ENCODE results near the gene LMAN1L. TPM values are rescaled to one million over a fixed set of nuclear protein-coding genes. Genes with fewer than 3 reads are reported as not detected.

Gene LMAN1L
- total RNA-seq, 1 donor from 2014 or later = 0.33 TPM

DNA sequence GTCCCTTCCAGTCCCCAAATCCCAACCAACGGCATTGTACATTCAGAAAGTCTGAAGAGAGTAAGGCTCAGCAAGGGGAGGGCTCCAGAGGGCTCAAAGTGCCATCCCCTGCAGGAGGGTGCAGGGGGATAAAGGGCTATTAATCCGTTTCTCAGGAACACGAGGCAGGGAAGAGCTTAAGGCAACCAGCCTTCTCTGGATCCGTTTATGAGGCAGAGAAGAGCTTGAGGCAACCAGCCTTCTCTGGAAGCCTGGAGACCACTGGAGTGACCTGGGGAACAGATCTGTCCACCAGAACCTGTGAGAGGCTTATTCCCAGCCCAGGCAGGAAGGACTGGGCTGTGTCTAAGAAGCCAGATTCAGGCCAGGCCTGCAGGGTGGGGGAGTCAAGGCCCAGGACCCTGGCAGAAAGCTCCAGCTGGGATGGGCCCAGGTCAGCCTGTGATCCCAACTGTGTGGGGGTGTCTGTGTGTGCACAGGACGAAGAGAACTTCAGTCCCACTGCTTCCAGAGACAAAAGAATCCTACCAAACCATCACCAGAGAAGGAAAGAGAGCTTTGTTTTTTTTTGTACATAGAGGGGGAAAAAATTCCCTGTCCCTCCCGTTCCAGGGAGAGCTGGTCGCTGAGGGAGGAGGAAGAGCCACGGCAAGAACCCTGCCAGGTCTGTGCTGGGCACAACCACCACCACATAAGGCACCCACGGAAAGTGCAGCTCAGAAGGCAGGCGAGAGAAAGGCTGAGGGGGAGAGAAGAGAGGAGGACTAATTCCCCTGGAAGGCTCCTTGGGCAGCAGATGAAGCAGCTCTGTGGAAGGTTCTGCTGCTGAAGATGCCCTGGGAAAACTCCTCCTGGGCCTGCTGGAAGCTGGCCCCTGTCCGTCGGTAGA lies 31.9 kb downstream of the LMAN1L start:
- Mint-ChIP-seq H3K4me3 (peak overlapping the region; percentile 95), H3K36me3 (ENCODE audit: low read depth) (peaks cover 43% of the 10 kb centered on the region), H3K9me3 (no peaks in the 10 kb centered on the region), H3K27ac (peak overlapping the region; percentile 95), H3K27me3 (no peaks in the 10 kb centered on the region), H3K4me1 (peaks cover 48% of the 10 kb centered on the region)
- no peak for DNase-seq
- intact Hi-C loops (cut with micrococcal nuclease) = loop anchor here (1.0 to 10.0 kb wide), 5 partner anchors 26 to 300 kb away; partner anchors contain the start of genes ARID3B and FAM219B

DNA sequence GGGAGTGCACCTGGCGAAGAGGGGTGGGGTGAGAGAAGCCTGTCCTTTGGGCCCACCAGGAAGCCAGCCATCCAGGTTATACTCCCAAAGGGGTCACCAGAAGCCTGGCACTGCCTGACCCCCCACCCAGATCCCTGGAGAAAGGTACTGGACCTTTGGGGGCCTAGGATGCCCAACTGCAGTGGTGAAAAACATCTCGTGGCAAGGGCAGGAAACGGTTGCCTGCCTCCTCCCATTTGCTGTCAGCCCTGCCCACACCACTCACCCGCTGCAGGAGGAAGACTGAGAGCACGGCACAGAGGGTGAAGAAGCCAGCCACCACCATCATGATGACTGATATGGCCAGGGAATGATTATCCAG lies 32.6 kb downstream of the LMAN1L start:
- H3K36me3 Mint-ChIP-seq (ENCODE audit: low read depth) = peaks cover 47% of the 10 kb centered on the region

DNA sequence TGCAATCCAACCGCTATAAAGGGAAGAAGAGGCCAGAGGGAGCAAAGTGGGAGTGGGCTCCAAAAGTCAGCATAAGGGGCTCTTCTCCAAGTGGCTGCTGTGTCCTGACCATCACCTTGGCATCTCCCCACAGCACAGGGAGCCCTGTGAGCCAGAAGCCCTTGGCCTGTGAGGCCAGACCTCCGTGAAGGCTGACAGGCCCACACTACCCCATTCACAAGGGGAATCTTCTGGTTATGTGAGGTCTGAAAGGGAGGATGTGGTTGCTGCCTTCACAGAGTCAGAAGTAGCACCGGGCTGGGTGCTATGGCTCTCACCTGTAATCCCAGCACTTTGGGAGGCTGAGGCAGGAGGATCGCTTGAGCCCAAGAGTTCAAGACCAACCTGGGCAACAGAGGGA lies 32.9 kb downstream of the LMAN1L start:
- Mint-ChIP-seq H3K36me3 (ENCODE audit: low read depth) (peaks cover 49% of the 10 kb centered on the region), H3K4me1 (peaks cover 47% of the 10 kb centered on the region), H3K9me3 (no peaks in the 10 kb centered on the region), H3K4me3 (peak overlapping the region; percentile 95), H3K27ac (peak overlapping the region; percentile 95), H3K27me3 (no peaks in the 10 kb centered on the region)
- intact Hi-C loops (cut with micrococcal nuclease) = loop anchor here (1.0 to 10.0 kb wide), 4 partner anchors 25 to 301 kb away; partner anchors contain the start of genes ARID3B and FAM219B
- DNase-seq = peak; percentile 77

More for the DNA sequence above, 32.6 kb downstream of the LMAN1L start:
- Mint-ChIP-seq H3K4me3 (peak overlapping the region; percentile 95), H3K27ac (peak overlapping the region; percentile 95), H3K9me3 (no peaks in the 10 kb centered on the region), H3K27me3 (no peaks in the 10 kb centered on the region), H3K4me1 (peaks cover 48% of the 10 kb centered on the region)
- intact Hi-C loops (cut with micrococcal nuclease) = loop anchor here (1.0 to 10.0 kb wide), 4 partner anchors 25 to 300 kb away; partner anchors contain the start of genes ARID3B and FAM219B
- peak; percentile 88 for DNase-seq

DNA sequence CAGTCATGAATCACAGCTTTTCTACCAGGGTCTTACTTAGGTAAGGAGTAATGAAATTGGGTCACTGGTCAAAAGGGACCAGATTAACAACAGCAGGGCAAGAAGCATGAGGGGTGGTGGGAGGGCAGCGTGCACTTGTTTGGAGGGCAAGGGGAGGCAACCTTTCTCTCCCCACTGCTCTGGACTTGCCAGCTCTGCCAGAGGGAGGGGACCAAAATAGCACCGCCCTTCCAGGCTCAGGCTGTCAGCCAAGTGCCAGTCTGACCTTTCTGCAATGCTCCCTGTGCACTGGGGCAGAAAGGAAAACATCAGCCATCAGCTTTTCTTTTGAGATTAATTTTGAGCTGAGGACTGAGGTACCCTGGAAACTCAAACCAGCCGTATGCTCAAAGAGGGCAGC lies 34.8 kb downstream of the LMAN1L start:
- no peak for DNase-seq
- Mint-ChIP-seq H3K4me3 (no peak overlapping the region), H3K27ac (no peak overlapping the region), H3K9me3 (no peaks in the 10 kb centered on the region), H3K27me3 (no peaks in the 10 kb centered on the region), H3K4me1 (peaks cover 28% of the 10 kb centered on the region), H3K36me3 (ENCODE audit: low read depth) (peaks cover 47% of the 10 kb centered on the region)
- intact Hi-C loops (cut with micrococcal nuclease) = loop anchor here (10.0 kb wide), 1 partner anchor 303 kb away; the partner anchor contains the start of gene ARID3B

DNA sequence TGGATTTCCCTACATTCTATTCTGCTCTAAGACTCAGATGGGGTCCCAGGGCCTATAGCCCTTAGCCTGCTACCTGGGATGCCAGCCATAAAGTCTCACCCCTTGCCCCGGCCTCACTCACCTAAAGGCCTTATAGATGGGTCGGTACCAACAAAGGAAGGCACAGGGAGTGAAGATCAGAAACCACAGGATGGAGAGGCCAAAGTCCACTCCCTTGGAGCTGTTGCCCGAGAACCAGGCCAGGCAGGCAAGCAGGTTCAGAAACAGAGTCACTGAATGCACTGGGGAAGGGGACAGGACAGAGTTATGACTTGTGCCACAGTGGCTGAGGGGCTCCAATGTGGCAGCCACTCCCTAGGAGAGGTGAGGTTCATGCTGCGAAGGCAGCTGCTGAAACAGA lies 37.8 kb downstream of the LMAN1L start:
- no peaks in the 10 kb centered on the region for H3K27me3 Mint-ChIP-seq
- H3K36me3 Mint-ChIP-seq (ENCODE audit: low read depth) = peaks cover 43% of the 10 kb centered on the region
- H3K9me3 Mint-ChIP-seq = no peaks in the 10 kb centered on the region
- DNase-seq = no peak
- H3K4me1 Mint-ChIP-seq = peaks cover 11% of the 10 kb centered on the region
- no peak overlapping the region for H3K27ac Mint-ChIP-seq
- intact Hi-C loops (cut with micrococcal nuclease) = no loop called here
- no peak overlapping the region for H3K4me3 Mint-ChIP-seq

DNA sequence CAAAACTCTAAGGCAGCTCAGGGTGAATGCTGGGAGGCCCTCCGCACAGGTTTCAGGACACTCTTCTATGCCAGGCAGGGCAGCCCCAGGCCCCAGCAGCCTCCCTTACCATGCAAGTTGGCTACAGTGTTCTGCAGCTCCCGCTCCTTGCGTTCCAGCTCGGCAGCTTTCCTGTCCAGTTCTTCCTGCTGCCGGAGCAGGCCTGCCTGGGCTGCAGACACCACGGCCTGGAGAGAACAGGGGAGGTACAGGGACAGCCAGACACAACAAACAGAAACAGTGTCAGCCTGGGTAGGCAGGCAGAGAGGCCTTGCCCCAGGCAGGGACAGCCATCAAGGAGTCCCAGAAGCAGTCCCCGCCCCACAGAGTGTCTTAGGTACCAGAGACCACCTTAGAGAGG lies 39.3 kb downstream of the LMAN1L start:
- H3K36me3 Mint-ChIP-seq (ENCODE audit: low read depth) = peaks cover 45% of the 10 kb centered on the region
- no peak overlapping the region for H3K4me3 Mint-ChIP-seq
- no peak overlapping the region for H3K27ac Mint-ChIP-seq
- intact Hi-C loops (cut with micrococcal nuclease) = no loop called here
- H3K9me3 Mint-ChIP-seq = no peaks in the 10 kb centered on the region
- peaks cover 7% of the 10 kb centered on the region for H3K4me1 Mint-ChIP-seq
- no peaks in the 10 kb centered on the region for H3K27me3 Mint-ChIP-seq
- no peak for DNase-seq

DNA sequence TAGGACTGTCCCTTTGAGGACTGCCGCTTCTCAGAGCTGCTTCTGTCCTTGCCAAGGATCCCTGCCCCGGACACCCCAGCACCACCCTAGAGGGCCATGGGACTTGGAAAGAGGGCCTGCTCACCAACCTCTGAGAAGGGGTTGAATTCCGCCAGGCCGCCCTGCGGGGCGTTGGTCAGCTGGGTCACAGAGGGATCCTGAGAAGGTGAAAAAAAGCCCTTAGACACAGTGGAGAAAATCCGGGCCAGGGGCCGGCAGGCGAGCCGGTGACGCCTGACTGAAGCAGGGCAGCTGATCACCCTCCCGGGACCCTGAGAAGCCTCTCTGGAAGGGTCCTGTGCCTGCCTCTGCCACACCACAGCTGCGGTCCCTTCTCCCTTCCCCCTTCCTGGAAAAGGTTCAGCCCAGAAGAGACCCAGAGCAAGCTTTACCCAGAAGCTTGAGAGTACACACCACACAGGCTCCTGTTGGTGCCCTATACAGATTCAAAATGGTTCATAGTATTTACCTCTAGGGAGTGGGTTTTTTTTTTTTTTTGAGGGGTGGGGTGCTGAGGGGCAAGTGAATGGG lies 41.9 kb downstream of the LMAN1L start:
- DNase-seq = no peak
- Mint-ChIP-seq H3K27ac (peak overlapping the region; percentile 8), H3K4me1 (peaks cover 20% of the 10 kb centered on the region), H3K36me3 (ENCODE audit: low read depth) (peaks cover 35% of the 10 kb centered on the region), H3K9me3 (no peaks in the 10 kb centered on the region), H3K4me3 (no peak overlapping the region), H3K27me3 (no peaks in the 10 kb centered on the region)
- intact Hi-C loops (cut with micrococcal nuclease) = no loop called here

DNA sequence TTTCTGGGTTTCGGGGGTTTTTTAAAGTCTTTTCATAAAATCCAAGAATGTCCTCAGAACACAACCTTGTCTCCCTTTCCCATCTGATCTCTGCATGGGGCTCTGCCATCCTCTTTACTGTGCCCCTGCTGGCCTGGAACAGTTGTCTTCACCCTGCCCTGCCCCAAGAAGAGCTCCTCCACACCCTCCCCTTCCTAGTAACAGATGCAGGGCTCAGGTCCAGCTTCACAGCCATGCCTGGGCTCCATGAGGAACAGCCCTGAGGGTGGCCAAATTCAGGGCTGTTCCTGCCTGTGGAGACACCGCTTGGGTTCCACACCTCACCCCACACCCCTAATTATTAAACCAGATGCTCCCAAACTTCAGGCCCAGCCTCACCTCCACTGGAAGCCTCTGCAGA lies 43.2 kb downstream of the LMAN1L start:
- Mint-ChIP-seq H3K27ac (peak overlapping the region; percentile 72), H3K4me1 (peaks cover 22% of the 10 kb centered on the region), H3K9me3 (no peaks in the 10 kb centered on the region), H3K4me3 (no peak overlapping the region), H3K27me3 (no peaks in the 10 kb centered on the region), H3K36me3 (ENCODE audit: low read depth) (peaks cover 27% of the 10 kb centered on the region)
- DNase-seq = no peak
- intact Hi-C loops (cut with micrococcal nuclease) = no loop called here

DNA sequence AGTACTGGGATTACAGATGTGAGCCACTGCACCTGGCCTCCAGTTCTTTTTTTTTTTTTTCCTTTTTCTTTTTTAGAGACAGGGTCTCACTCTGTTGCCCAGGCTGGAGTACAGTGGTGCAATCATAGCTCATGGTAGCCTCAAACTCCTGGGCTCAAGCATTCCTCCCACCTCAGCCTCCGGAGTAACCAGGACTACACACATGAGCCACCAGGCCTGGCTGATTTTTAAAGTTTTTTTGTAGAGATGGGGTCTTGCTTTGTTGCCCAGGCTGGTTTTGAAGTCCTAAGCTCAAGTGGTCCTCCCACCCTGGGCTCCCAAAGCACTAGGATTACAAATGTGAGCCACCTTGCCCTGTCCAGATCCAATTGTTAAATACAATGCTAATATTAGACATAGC lies 43.9 kb downstream of the LMAN1L start:
- Mint-ChIP-seq H3K4me1 (peaks cover 22% of the 10 kb centered on the region), H3K9me3 (no peaks in the 10 kb centered on the region), H3K4me3 (no peak overlapping the region), H3K36me3 (ENCODE audit: low read depth) (peaks cover 23% of the 10 kb centered on the region), H3K27me3 (no peaks in the 10 kb centered on the region), H3K27ac (no peak overlapping the region)
- intact Hi-C loops (cut with micrococcal nuclease) = no loop called here
- no peak for DNase-seq

DNA sequence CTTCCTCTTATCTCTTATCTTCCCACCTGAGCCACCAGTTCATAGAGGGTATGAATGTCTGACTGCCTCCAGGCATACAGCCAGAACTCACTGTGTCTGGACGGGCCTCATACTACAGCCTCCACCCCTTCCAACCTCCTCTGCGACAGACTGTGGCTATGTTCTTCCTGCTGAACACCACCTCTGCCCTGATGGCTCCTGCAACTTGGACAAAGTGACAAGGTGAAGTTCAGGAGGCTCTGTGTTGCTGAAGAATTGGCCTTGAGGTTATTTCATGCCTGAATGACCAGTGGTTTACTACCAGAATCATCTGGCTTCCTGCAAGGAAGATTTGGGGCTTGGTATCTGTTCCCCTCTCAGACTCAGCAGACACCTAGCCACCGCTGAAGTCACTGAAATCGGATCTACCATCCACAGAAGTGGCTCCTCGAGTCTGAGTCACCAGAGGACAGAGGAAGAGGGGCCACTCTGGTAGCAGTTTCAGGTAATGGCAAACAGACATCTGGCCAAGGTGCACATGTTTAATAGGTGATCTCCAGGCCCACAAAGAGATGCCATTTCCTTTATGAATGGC lies 44.5 kb downstream of the LMAN1L start:
- DNase-seq = no peak
- peaks cover 18% of the 10 kb centered on the region for H3K36me3 Mint-ChIP-seq (ENCODE audit: low read depth)
- H3K27ac Mint-ChIP-seq = peak overlapping the region; percentile 44
- intact Hi-C loops (cut with micrococcal nuclease) = no loop called here
- peaks cover 22% of the 10 kb centered on the region for H3K4me1 Mint-ChIP-seq
- no peaks in the 10 kb centered on the region for H3K27me3 Mint-ChIP-seq
- no peaks in the 10 kb centered on the region for H3K9me3 Mint-ChIP-seq
- H3K4me3 Mint-ChIP-seq = no peak overlapping the region

DNA sequence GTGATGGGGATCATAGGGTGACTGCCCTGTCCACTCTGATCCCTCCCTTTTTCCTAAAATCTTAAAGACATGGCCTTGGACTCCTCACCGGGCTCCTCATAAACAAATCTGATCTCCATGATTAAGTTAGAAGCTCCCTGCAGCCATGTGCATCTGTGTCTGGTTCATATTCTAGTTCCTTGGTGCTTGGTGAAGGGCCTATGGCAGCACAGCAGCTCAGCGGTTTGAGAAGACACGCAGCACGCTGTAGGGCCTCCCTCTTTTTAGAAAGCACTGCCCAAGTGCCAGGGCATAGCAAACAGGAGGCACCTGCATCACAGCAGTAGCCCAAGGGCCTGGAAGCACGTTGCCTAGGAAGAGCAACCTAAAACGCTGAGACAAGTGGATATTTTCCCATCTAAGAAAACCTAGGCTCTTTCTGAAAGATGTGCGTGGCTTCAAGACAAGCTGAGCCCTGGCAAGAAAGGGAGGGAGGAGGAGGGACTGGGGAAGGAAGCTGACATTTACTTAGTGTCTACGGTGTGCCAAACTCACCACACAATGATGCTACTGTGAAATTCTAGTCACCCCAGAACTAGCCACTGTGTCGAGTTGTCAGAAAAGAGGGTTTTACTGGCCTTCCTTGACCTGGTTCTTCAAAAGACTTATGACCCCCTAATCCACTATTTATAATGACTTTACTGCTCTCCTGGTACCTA lies 45.2 kb downstream of the LMAN1L start:
- H3K9me3 Mint-ChIP-seq = no peaks in the 10 kb centered on the region
- peak overlapping the region; percentile 72 for H3K27ac Mint-ChIP-seq
- H3K27me3 Mint-ChIP-seq = no peaks in the 10 kb centered on the region
- intact Hi-C loops (cut with micrococcal nuclease) = no loop called here
- peaks cover 22% of the 10 kb centered on the region for H3K4me1 Mint-ChIP-seq
- H3K4me3 Mint-ChIP-seq = peak overlapping the region; percentile 15
- DNase-seq = no peak
- peaks cover 17% of the 10 kb centered on the region for H3K36me3 Mint-ChIP-seq (ENCODE audit: low read depth)

DNA sequence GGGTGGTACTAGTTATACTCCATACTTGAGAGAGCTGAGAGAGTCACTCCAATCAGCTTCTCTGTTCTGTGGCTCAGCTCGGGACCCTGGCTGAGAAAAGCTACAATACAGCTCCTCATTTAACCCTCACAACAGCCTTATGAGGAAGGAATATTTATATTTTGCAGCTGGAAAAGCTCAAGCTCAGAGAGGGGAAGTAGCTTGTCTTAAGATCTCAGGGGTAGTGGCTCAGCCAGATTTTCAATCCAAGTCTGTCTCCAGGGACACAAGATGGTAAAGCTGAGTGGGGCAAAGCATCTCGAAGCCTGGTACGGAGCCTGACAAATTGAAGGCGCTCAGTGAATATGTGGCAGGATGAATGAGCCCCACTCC lies 45.7 kb downstream of the LMAN1L start:
- intact Hi-C loops (cut with micrococcal nuclease) = no loop called here
- peak overlapping the region; percentile 15 for H3K4me3 Mint-ChIP-seq
- peak overlapping the region; percentile 45 for H3K27ac Mint-ChIP-seq

DNA sequence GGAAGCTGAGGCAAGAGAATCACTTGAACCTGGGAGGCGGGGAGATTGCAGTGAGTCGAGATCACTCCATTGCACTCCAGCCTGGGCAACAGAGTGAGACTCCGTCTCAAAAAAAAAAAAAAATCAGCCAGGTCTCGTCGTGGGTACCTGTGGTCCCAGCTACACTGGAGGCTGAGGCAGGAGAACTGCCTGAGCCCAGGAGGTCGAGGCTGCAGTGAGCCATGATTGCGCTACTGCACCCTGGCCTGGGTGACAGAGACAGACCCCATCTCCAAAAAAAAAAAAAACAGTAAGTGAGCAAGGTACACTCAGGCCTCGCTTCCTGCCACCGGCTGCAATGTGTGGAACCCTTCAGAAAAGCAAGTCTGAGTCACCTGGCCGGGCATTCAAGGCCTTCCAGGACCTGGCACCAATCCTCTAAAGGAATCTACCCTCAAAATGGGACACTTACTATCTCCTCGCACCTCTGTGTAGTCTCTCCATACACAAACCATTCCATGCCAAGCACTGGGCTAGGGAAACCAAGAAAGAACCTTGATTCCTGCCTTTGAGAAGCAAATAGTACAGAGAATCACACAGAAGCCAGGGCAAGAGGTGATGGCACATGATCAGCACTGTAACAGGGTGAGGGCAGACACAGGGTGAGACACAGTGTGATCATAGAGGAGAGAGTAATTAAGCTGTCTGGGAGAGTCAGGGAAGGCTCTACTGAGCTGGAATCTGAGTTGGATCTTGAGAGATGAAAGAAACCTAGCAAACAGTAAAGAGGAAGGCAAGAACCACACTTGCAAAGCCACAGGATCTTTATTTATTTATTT lies 50.8 kb downstream of the LMAN1L start:
- DNase-seq = no peak
- no peak overlapping the region for H3K4me3 Mint-ChIP-seq

More for the DNA sequence above, 45.7 kb downstream of the LMAN1L start:
- Mint-ChIP-seq H3K36me3 (ENCODE audit: low read depth) (peaks cover 15% of the 10 kb centered on the region), H3K27me3 (no peaks in the 10 kb centered on the region), H3K9me3 (no peaks in the 10 kb centered on the region), H3K4me1 (peaks cover 22% of the 10 kb centered on the region)
- no peak for DNase-seq

More for the DNA sequence above, 50.8 kb downstream of the LMAN1L start:
- H3K27ac Mint-ChIP-seq = peak overlapping the region; percentile 54
- intact Hi-C loops (cut with micrococcal nuclease) = no loop called here
- H3K9me3 Mint-ChIP-seq = no peaks in the 10 kb centered on the region
- peaks cover 44% of the 10 kb centered on the region for H3K4me1 Mint-ChIP-seq
- H3K27me3 Mint-ChIP-seq = no peaks in the 10 kb centered on the region
- peaks cover 33% of the 10 kb centered on the region for H3K36me3 Mint-ChIP-seq (ENCODE audit: low read depth)
